ENCODE measurements around the gene TSLP. TPM values are rescaled to one million over a fixed set of nuclear protein-coding genes. Genes with fewer than 3 reads are reported as not detected.

TSLP gene
- total and polyA plus RNA-seq, 2 donors from 2014 or later = 0.60 to 1.4 TPM

DNA sequence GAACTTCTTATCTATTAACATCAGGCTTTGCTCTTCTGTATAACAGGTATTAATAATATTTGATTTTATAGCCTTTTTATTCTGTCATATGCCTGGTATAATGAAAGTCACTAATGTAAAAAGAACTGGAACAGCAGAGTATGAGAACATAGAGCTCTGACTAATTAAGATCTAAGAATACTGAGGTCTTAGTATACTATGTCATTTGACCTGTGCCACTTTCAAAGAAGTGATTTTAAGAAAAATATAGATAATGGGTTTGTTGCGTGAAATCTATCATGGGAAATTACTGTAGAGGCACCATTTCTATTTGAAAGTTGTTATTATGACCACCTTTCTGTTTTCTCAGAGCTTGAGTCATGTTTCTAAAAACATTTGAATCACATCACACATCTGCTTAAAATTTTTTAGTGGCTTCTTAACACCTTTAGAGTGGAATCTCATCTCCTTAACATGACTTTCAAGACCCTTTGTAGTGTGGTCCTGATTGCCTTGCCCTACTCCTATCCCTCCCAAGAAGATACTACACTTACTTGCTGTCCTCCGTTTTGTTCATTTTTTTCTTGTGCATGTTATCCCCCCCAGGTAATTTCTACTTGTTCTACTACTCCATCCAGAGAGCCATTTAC is 34.9 kb downstream of the TSLP start:
- Histone ChIP-seq H3K4me1 (ENCODE audit: control insufficient read depth in 2 of 3, insufficient read depth in 2 of 3, low read depth in 1 of 3, low read length in 3 of 3) (no peaks in the 10 kb centered on the region), H3K9me3 (ENCODE audit: control insufficient read depth in 2 of 3, insufficient read depth in 1 of 3, low read length in 3 of 3) (no peaks in the 10 kb centered on the region), H3K27me3 (ENCODE audit: control insufficient read depth, insufficient read depth, low read length) (no peaks in the 10 kb centered on the region), H3K9ac (ENCODE audit: low read length in 3 of 3) (no peak overlapping the region), H3K27ac (ENCODE audit: low read depth in 2 of 2, low read length in 2 of 2) (no peak overlapping the region), H3K36me3 (ENCODE audit: control insufficient read depth in 2 of 3, insufficient read depth in 3 of 3, low read length in 3 of 3) (peaks cover 18 to 42% (median 20%) of the 10 kb centered on the region in 3 donors), H3K4me3 (ENCODE audit: low read length in 3 of 3) (no peak overlapping the region)
- TF ChIP-seq, protein P1, sequence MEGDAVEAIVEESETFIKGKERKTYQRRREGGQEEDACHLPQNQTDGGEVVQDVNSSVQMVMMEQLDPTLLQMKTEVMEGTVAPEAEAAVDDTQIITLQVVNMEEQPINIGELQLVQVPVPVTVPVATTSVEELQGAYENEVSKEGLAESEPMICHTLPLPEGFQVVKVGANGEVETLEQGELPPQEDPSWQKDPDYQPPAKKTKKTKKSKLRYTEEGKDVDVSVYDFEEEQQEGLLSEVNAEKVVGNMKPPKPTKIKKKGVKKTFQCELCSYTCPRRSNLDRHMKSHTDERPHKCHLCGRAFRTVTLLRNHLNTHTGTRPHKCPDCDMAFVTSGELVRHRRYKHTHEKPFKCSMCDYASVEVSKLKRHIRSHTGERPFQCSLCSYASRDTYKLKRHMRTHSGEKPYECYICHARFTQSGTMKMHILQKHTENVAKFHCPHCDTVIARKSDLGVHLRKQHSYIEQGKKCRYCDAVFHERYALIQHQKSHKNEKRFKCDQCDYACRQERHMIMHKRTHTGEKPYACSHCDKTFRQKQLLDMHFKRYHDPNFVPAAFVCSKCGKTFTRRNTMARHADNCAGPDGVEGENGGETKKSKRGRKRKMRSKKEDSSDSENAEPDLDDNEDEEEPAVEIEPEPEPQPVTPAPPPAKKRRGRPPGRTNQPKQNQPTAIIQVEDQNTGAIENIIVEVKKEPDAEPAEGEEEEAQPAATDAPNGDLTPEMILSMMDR (IDR thresholded peaks at IDR 0.05; ENCODE audit: borderline replicate concordance, extremely low read depth, insufficient read depth) = no peak
- intact Hi-C loops (cut with DNase I) = no loop called here
- FAIRE-seq (no peak), DNase-seq (no peak)

DNA sequence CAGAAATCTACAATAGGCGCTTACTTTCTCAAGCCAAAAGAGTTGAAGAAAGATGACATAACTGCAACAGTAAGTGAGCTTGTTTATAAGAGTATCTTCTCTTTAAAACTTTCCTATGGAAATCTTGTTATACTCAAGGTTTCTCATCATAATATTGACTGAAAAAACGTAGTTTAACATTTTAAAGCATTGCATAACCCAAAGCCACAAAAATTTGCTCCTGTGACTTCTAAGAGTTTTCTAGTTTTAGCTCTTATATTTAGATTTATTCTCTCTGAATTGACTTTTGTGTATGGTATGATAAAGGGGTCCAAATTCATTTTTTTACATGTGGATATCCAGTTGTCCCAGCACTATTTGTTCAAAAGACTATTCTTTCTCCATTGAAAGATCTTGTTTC is 35.9 kb downstream of the TSLP start:
- no peak overlapping the region for H3K9ac ChIP-seq (ENCODE audit: low read length in 3 of 3)
- no peaks in the 10 kb centered on the region for H3K4me1 ChIP-seq (ENCODE audit: control insufficient read depth in 2 of 3, insufficient read depth in 2 of 3, low read depth in 1 of 3, low read length in 3 of 3)
- no peak for DNase-seq
- H3K27me3 ChIP-seq (ENCODE audit: control insufficient read depth, insufficient read depth, low read length) = no peaks in the 10 kb centered on the region
- no peak overlapping the region for H3K27ac ChIP-seq (ENCODE audit: low read depth in 2 of 2, low read length in 2 of 2)
- TF ChIP-seq, protein P1 (IDR thresholded peaks at IDR 0.05; ENCODE audit: borderline replicate concordance, extremely low read depth, insufficient read depth) = no peak
- H3K4me3 ChIP-seq (ENCODE audit: low read length in 3 of 3) = no peak overlapping the region
- H3K9me3 ChIP-seq (ENCODE audit: control insufficient read depth in 2 of 3, insufficient read depth in 1 of 3, low read length in 3 of 3) = no peaks in the 10 kb centered on the region
- intact Hi-C loops (cut with DNase I) = no loop called here
- FAIRE-seq = no peak
- peaks cover 18 to 41% (median 25%) of the 10 kb centered on the region in 3 donors for H3K36me3 ChIP-seq (ENCODE audit: control insufficient read depth in 2 of 3, insufficient read depth in 3 of 3, low read length in 3 of 3)

DNA sequence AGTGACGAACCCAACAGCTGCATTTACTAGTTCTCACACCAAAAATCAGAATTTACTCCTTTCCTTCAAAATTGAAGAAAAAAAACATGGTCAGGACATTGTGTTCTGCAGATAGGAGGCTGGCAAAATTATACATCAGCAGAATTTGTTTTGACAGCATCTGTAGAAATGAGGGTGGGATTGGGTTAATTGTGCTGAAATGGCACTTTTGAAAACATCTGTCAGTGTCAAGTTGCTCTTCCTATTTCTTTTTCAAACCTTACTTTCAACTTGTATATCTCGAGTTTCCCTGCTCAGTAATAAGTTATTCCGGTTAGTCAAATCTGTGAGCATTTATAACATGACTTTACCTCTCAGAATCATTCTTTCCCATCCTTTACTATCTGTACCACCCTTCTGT is 40.4 kb downstream of the TSLP start:
- TF ChIP-seq, protein P1 (IDR thresholded peaks at IDR 0.05; ENCODE audit: borderline replicate concordance, extremely low read depth, insufficient read depth) = no peak
- Histone ChIP-seq H3K36me3 (ENCODE audit: control insufficient read depth in 2 of 3, insufficient read depth in 3 of 3, low read length in 3 of 3) (peaks cover 4 to 25% (median 14%) of the 10 kb centered on the region in 3 donors), H3K4me1 (ENCODE audit: control insufficient read depth in 2 of 3, insufficient read depth in 2 of 3, low read depth in 1 of 3, low read length in 3 of 3) (no peaks in the 10 kb centered on the region), H3K4me3 (ENCODE audit: low read length in 3 of 3) (no peak overlapping the region), H3K9ac (ENCODE audit: low read length in 3 of 3) (no peak overlapping the region), H3K27ac (ENCODE audit: low read depth in 2 of 2, low read length in 2 of 2) (no peak overlapping the region), H3K27me3 (ENCODE audit: control insufficient read depth, insufficient read depth, low read length) (no peaks in the 10 kb centered on the region), H3K9me3 (ENCODE audit: control insufficient read depth in 2 of 3, insufficient read depth in 1 of 3, low read length in 3 of 3) (no peaks in the 10 kb centered on the region)
- intact Hi-C loops (cut with DNase I) = no loop called here
- FAIRE-seq (no peak), DNase-seq (no peak)

DNA sequence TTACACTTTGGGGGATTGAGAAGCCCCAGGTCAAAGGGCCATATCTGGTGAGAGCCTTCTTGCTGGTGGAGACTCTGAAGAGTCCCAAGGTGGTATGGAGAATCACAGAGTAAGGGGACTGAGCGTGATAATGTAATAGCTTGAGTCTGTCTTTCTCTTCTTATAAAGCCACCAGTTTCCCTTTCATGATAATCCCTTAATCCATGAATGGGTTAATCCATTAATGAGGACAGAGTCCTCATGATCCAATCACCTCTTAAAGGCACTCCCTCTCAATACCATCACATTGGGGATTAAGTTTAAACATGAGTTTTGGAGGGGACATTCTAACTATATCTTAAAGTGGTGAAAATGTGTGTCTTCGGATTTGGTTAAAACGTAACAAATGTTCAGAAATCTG is 42.2 kb downstream of the TSLP start:
- intact Hi-C loops (cut with DNase I) = no loop called here
- Histone ChIP-seq H3K9me3 (ENCODE audit: control insufficient read depth in 2 of 3, insufficient read depth in 1 of 3, low read length in 3 of 3) (no peaks in the 10 kb centered on the region), H3K4me3 (ENCODE audit: low read length in 3 of 3) (no peak overlapping the region), H3K9ac (ENCODE audit: low read length in 3 of 3) (no peak overlapping the region), H3K27ac (ENCODE audit: low read depth in 2 of 2, low read length in 2 of 2) (no peak overlapping the region), H3K4me1 (ENCODE audit: control insufficient read depth in 2 of 3, insufficient read depth in 2 of 3, low read depth in 1 of 3, low read length in 3 of 3) (no peaks in the 10 kb centered on the region), H3K36me3 (ENCODE audit: control insufficient read depth in 2 of 3, insufficient read depth in 3 of 3, low read length in 3 of 3) (peaks cover 8 to 15% (median 14%) of the 10 kb centered on the region in 3 donors), H3K27me3 (ENCODE audit: control insufficient read depth, insufficient read depth, low read length) (no peaks in the 10 kb centered on the region)
- TF ChIP-seq, protein P1 (IDR thresholded peaks at IDR 0.05; ENCODE audit: borderline replicate concordance, extremely low read depth, insufficient read depth) = no peak
- no peak for FAIRE-seq
- DNase-seq = no peak

Data from kidney (tissue), 14 donors.